ENCODE results near the gene NECAB2.

NECAB2 gene

GRCh38 chr16:83972256-83973008, 4.4 kb downstream of the NECAB2 start:
- TF ChIP-seq GATA1 (IDR thresholded peaks at IDR 0.05; ENCODE audit: low read depth, low read length): no peak
- TF ChIP-seq POLR2A (IDR thresholded peaks at IDR 0.05; ENCODE audit: low read length): no peak
- DNase-seq: no peak

GRCh38 chr16:83973077-83973476, 5.0 kb downstream of the NECAB2 start:
- TF ChIP-seq GATA1 (IDR thresholded peaks at IDR 0.05; ENCODE audit: low read depth, low read length): no peak
- no peak for TF ChIP-seq POLR2A (IDR thresholded peaks at IDR 0.05; ENCODE audit: low read length)
- DNase-seq: no peak

GRCh38 chr16:83973581-83974385, 5.7 kb downstream of the NECAB2 start:
- DNase-seq: no peak
- no peak for TF ChIP-seq POLR2A (IDR thresholded peaks at IDR 0.05; ENCODE audit: low read length)
- TF ChIP-seq GATA1 (IDR thresholded peaks at IDR 0.05; ENCODE audit: low read depth, low read length): no peak

GRCh38 chr16:83974475-83974874, 6.4 kb downstream of the NECAB2 start:
- no peak for TF ChIP-seq POLR2A (IDR thresholded peaks at IDR 0.05; ENCODE audit: low read length)
- TF ChIP-seq GATA1 (IDR thresholded peaks at IDR 0.05; ENCODE audit: low read depth, low read length): no peak
- DNase-seq: no peak

- no peak for TF ChIP-seq POLR2A (IDR thresholded peaks at IDR 0.05; ENCODE audit: low read length)
- TF ChIP-seq GATA1 (IDR thresholded peaks at IDR 0.05; ENCODE audit: low read depth, low read length): no peak
- no peak for DNase-seq
These were observed 7.7 kb downstream of the NECAB2 start for GRCh38 chr16:83975590-83976260.

- DNase-seq: no peak
- TF ChIP-seq POLR2A (IDR thresholded peaks at IDR 0.05; ENCODE audit: low read length): no peak
- TF ChIP-seq GATA1 (IDR thresholded peaks at IDR 0.05; ENCODE audit: low read depth, low read length): no peak
These were observed 9.2 kb downstream of the NECAB2 start for GRCh38 chr16:83977056-83977815.

GRCh38 chr16:83978401-83978904, 10.4 kb downstream of the NECAB2 start:
- no peak for DNase-seq
- TF ChIP-seq POLR2A (IDR thresholded peaks at IDR 0.05; ENCODE audit: low read length): no peak

GRCh38 chr16:83979441-83979840, 11.4 kb downstream of the NECAB2 start:
- TF ChIP-seq GATA1 (IDR thresholded peaks at IDR 0.05; ENCODE audit: low read depth, low read length) (no peak), POLR2A (IDR thresholded peaks at IDR 0.05; ENCODE audit: low read length) (no peak)
- DNase-seq: no peak

GRCh38 chr16:83980794-83981193, 12.8 kb downstream of the NECAB2 start:
- TF ChIP-seq GATA1 (IDR thresholded peaks at IDR 0.05; ENCODE audit: low read depth, low read length) (no peak), POLR2A (IDR thresholded peaks at IDR 0.05; ENCODE audit: low read length) (no peak)
- DNase-seq: no peak

- no peak for TF ChIP-seq GATA1 (IDR thresholded peaks at IDR 0.05; ENCODE audit: low read depth, low read length)
- TF ChIP-seq POLR2A (IDR thresholded peaks at IDR 0.05; ENCODE audit: low read length): no peak
These were observed 13.8 kb downstream of the NECAB2 start for GRCh38 chr16:83981799-83982198.

GRCh38 chr16:83983491-83983890, 15.4 kb downstream of the NECAB2 start:
- no peak for TF ChIP-seq GATA1 (IDR thresholded peaks at IDR 0.05; ENCODE audit: low read depth, low read length)
- no peak for TF ChIP-seq POLR2A (IDR thresholded peaks at IDR 0.05; ENCODE audit: low read length)
- DNase-seq: no peak

More at GRCh38 chr16:83981799-83982198, 13.8 kb downstream of the NECAB2 start:
- no peak for DNase-seq

- no peak for DNase-seq
- TF ChIP-seq GATA1 (IDR thresholded peaks at IDR 0.05; ENCODE audit: low read depth, low read length) (no peak), POLR2A (IDR thresholded peaks at IDR 0.05; ENCODE audit: low read length) (no peak)
These were observed 21.3 kb downstream of the NECAB2 start for GRCh38 chr16:83989300-83989699.

GRCh38 chr16:83990492-83990891, 22.4 kb downstream of the NECAB2 start:
- DNase-seq: no peak
- TF ChIP-seq POLR2A (IDR thresholded peaks at IDR 0.05; ENCODE audit: low read length): no peak
- no peak for TF ChIP-seq GATA1 (IDR thresholded peaks at IDR 0.05; ENCODE audit: low read depth, low read length)

Data from erythroblast (primary cell).